Activated naive CD8-positive, alpha-beta T cell treated with anti-CD3 and anti-CD28 coated beads, Interleukin-2, amount 10 ng/mL, durations not matched to agents 7 days and 5 days (primary cell): ENCODE measurements around the gene TP53TG5. TPM values are rescaled to one million over a fixed set of nuclear protein-coding genes. Genes with fewer than 3 reads are reported as not detected.

ENCODE experiments used
- ATAC-seq: fragments of 150-1000 bp; cut with Tn5 transposase; one replicate; pipeline ENCODE4 v1.10.0; 2021; ENCODE audit warnings: low read depth, moderate library complexity
- POLR2A ChIA-PET: fragments of 350-600 bp; sonication (Branson Sonifier 250); formaldehyde crosslinking; loops from one replicate; lab custom pipeline; 2021; ENCODE audit warnings: antibody characterized with exemption; lab: Charles Lee
- DNase-seq: peaks from one replicate; pipeline ENCODE4 v3.0.0; 2021
- H3K27ac Mint-ChIP-seq: one replicate; pipeline ENCODE4 v1.8.0; 2022; ENCODE audit warnings: mild to moderate bottlenecking, mixed read lengths
- H3K27me3 Mint-ChIP-seq: one replicate; pipeline ENCODE4 v1.8.0; 2022; ENCODE audit warnings: mild to moderate bottlenecking, moderate library complexity, mixed read lengths
- H3K36me3 Mint-ChIP-seq: one replicate; pipeline ENCODE4 v1.8.0; 2021; ENCODE audit warnings: mild to moderate bottlenecking, mixed read lengths
- H3K4me1 Mint-ChIP-seq: one replicate; pipeline ENCODE4 v1.8.0; 2021; ENCODE audit warnings: mixed read lengths
- H3K4me3 Mint-ChIP-seq: one replicate; pipeline ENCODE4 v1.8.0; 2022; ENCODE audit warnings: mild to moderate bottlenecking, moderate library complexity, mixed read lengths
- H3K9me3 Mint-ChIP-seq: one replicate; pipeline ENCODE4 v1.8.0; 2021; ENCODE audit warnings: mixed read lengths
- total RNA-seq, 2 experiments: library from RNA; stranded (reverse); gene quantifications; one replicate each; pipeline ENCODE4 v1.2.3, GENCODE V29; 2021

TP53TG5 gene
- not detected for total RNA-seq

- no peak for DNase-seq
- H3K9me3 Mint-ChIP-seq, result no peaks in the 10 kb centered on the region
- H3K27ac Mint-ChIP-seq, result no peak within 1 kb of the TSS
- no peaks in the 10 kb centered on the region for H3K27me3 Mint-ChIP-seq
- POLR2A ChIA-PET, result no interaction called here
- no peak within 1 kb of the TSS for H3K4me3 Mint-ChIP-seq
- H3K36me3 Mint-ChIP-seq, result peaks cover 4% of the 10 kb centered on the region
- peaks cover 11% of the 10 kb centered on the region for H3K4me1 Mint-ChIP-seq
- no peak for ATAC-seq
These were observed at the start of gene TP53TG5 for GRCh38 chr20:45378191-45378590. TP53TG5 (minus strand) TSS chr20:45378325; CDS start chr20:45378236, 89 bp downstream.

GRCh38 chr20:45427236-45428149 is 49.4 kb upstream of the TP53TG5 start:
- Mint-ChIP-seq H3K9me3 (no peaks in the 10 kb centered on the region), H3K27ac (no peak overlapping the region), H3K4me3 (no peak overlapping the region), H3K27me3 (no peaks in the 10 kb centered on the region), H3K4me1 (peaks cover 9% of the 10 kb centered on the region), H3K36me3 (peaks cover 21% of the 10 kb centered on the region)
- ATAC-seq (no peak), DNase-seq (no peak)
- POLR2A ChIA-PET, result interaction anchor here (1.1 kb wide), 1 partner anchor 65 kb away, joined by 4 read pairs; the partner anchor contains the start of gene SYS1

GRCh38 chr20:45426320-45427016 is 48.3 kb upstream of the TP53TG5 start:
- no peak for ATAC-seq

GRCh38 chr20:45425561-45425960 is 47.4 kb upstream of the TP53TG5 start:
- H3K9me3 Mint-ChIP-seq, result no peaks in the 10 kb centered on the region
- no peak for ATAC-seq
- no peak for DNase-seq
- H3K4me1 Mint-ChIP-seq, result no peaks in the 10 kb centered on the region
- H3K4me3 Mint-ChIP-seq, result no peak overlapping the region
- H3K27ac Mint-ChIP-seq, result no peak overlapping the region
- no peaks in the 10 kb centered on the region for H3K27me3 Mint-ChIP-seq
- H3K36me3 Mint-ChIP-seq, result peaks cover 21% of the 10 kb centered on the region
- POLR2A ChIA-PET, result no interaction called here

More at GRCh38 chr20:45426320-45427016, 48.3 kb upstream of the TP53TG5 start:
- no peak overlapping the region for H3K4me3 Mint-ChIP-seq
- peaks cover 18% of the 10 kb centered on the region for H3K36me3 Mint-ChIP-seq
- H3K4me1 Mint-ChIP-seq, result peaks cover 2% of the 10 kb centered on the region
- POLR2A ChIA-PET, result no interaction called here
- no peaks in the 10 kb centered on the region for H3K9me3 Mint-ChIP-seq
- H3K27me3 Mint-ChIP-seq, result no peaks in the 10 kb centered on the region
- DNase-seq, result no peak
- no peak overlapping the region for H3K27ac Mint-ChIP-seq

- POLR2A ChIA-PET, result no interaction called here
- Mint-ChIP-seq H3K4me1 (peaks cover 2% of the 10 kb centered on the region), H3K4me3 (no peak overlapping the region), H3K27me3 (no peaks in the 10 kb centered on the region), H3K27ac (no peak overlapping the region), H3K36me3 (peaks cover 26% of the 10 kb centered on the region), H3K9me3 (no peaks in the 10 kb centered on the region)
- DNase-seq (no peak), ATAC-seq (no peak)
These were observed 45.6 kb upstream of the TP53TG5 start for GRCh38 chr20:45423700-45424099.

- DNase-seq, result no peak
- POLR2A ChIA-PET, result interaction anchor here (0.9 kb wide), 1 partner anchor 13 kb away, joined by 3 read pairs; the partner anchor contains the start of gene DBNDD2
- no peak for ATAC-seq
- no peaks in the 10 kb centered on the region for H3K27me3 Mint-ChIP-seq
- H3K4me3 Mint-ChIP-seq, result no peak overlapping the region
- H3K4me1 Mint-ChIP-seq, result peaks cover 24% of the 10 kb centered on the region
- H3K36me3 Mint-ChIP-seq, result peaks cover 22% of the 10 kb centered on the region
- no peak overlapping the region for H3K27ac Mint-ChIP-seq
- no peaks in the 10 kb centered on the region for H3K9me3 Mint-ChIP-seq
These were observed 42.0 kb upstream of the TP53TG5 start for GRCh38 chr20:45420125-45420524.

- DNase-seq (no peak), ATAC-seq (no peak)
- peaks cover 26% of the 10 kb centered on the region for H3K4me1 Mint-ChIP-seq
These were observed 41.3 kb upstream of the TP53TG5 start for GRCh38 chr20:45419188-45420091.

GRCh38 chr20:45416917-45417316 is 38.8 kb upstream of the TP53TG5 start:
- peaks cover 11% of the 10 kb centered on the region for H3K36me3 Mint-ChIP-seq
- no peaks in the 10 kb centered on the region for H3K9me3 Mint-ChIP-seq
- peak overlapping the region; percentile 92 for H3K4me3 Mint-ChIP-seq
- POLR2A ChIA-PET, result interaction anchor here (1.6 to 1.8 kb wide), 4 partner anchors 10 to 396 kb away, joined by 4 to 20 read pairs (median 12); partner anchors contain the start of gene SYS1
- H3K27ac Mint-ChIP-seq, result peak overlapping the region; percentile 90
- peaks cover 26% of the 10 kb centered on the region for H3K4me1 Mint-ChIP-seq
- no peak for ATAC-seq
- DNase-seq, result no peak
- no peaks in the 10 kb centered on the region for H3K27me3 Mint-ChIP-seq

More at GRCh38 chr20:45419188-45420091, 41.3 kb upstream of the TP53TG5 start:
- Mint-ChIP-seq H3K4me3 (no peak overlapping the region), H3K9me3 (no peaks in the 10 kb centered on the region), H3K27me3 (no peaks in the 10 kb centered on the region), H3K27ac (no peak overlapping the region), H3K36me3 (peaks cover 19% of the 10 kb centered on the region)
- POLR2A ChIA-PET, result no interaction called here

- ATAC-seq (peak; percentile 95), DNase-seq (peak; percentile 87)
- POLR2A ChIA-PET, result interaction anchor here (0.5 to 1.8 kb wide), 11 partner anchors 9 to 576 kb away, joined by 3 to 20 read pairs (median 4); partner anchors contain the start of gene SYS1
- Mint-ChIP-seq H3K4me3 (peak within 1 kb of the TSS; percentile 92), H3K27me3 (no peaks in the 10 kb centered on the region), H3K4me1 (peaks cover 26% of the 10 kb centered on the region), H3K9me3 (no peaks in the 10 kb centered on the region), H3K27ac (peak within 1 kb of the TSS; percentile 90), H3K36me3 (peaks cover 11% of the 10 kb centered on the region)
These were observed 37.9 kb upstream of the TP53TG5 start, which contains the start of gene PIGT for GRCh38 chr20:45415822-45416637. PIGT (plus strand) TSS chr20:45416141; CDS start chr20:45416157, 16 bp downstream.

GRCh38 chr20:45413479-45413878 is 35.4 kb upstream of the TP53TG5 start:
- POLR2A ChIA-PET, result interaction anchor here (1.0 to 1.9 kb wide), 2 partner anchors 23 to 40 kb away, joined by 3 to 7 read pairs; no protein-coding TSS in a partner anchor
- Mint-ChIP-seq H3K36me3 (peaks cover 5% of the 10 kb centered on the region), H3K9me3 (no peaks in the 10 kb centered on the region), H3K4me1 (peaks cover 24% of the 10 kb centered on the region), H3K4me3 (no peak overlapping the region), H3K27ac (no peak overlapping the region), H3K27me3 (no peaks in the 10 kb centered on the region)
- DNase-seq (no peak), ATAC-seq (no peak)

GRCh38 chr20:45412653-45413052 is 34.5 kb upstream of the TP53TG5 start:
- ATAC-seq (no peak), DNase-seq (no peak)
- Mint-ChIP-seq H3K36me3 (peaks cover 2% of the 10 kb centered on the region), H3K27ac (no peak overlapping the region), H3K4me3 (no peak overlapping the region), H3K9me3 (no peaks in the 10 kb centered on the region), H3K4me1 (peaks cover 19% of the 10 kb centered on the region), H3K27me3 (no peaks in the 10 kb centered on the region)
- POLR2A ChIA-PET, result interaction anchor here (0.6 to 1.9 kb wide), 2 partner anchors 35 to 39 kb away, joined by 3 to 7 read pairs; no protein-coding TSS in a partner anchor

GRCh38 chr20:45410887-45411286 is 32.8 kb upstream of the TP53TG5 start:
- DNase-seq, result no peak
- Mint-ChIP-seq H3K4me3 (no peak overlapping the region), H3K27me3 (no peaks in the 10 kb centered on the region)

More at GRCh38 chr20:45410887-45411286, 32.8 kb upstream of the TP53TG5 start:
- H3K27ac Mint-ChIP-seq, result no peak overlapping the region
- ATAC-seq, result no peak
- H3K9me3 Mint-ChIP-seq, result no peaks in the 10 kb centered on the region
- peaks cover 2% of the 10 kb centered on the region for H3K36me3 Mint-ChIP-seq
- POLR2A ChIA-PET, result interaction anchor here (1.3 kb wide), 1 partner anchor 37 kb away, joined by 3 read pairs; no protein-coding TSS in a partner anchor
- H3K4me1 Mint-ChIP-seq, result peaks cover 12% of the 10 kb centered on the region
